ENCODE results near the gene ANAPC15. TPM values are rescaled to one million over a fixed set of nuclear protein-coding genes. Genes with fewer than 3 reads are reported as not detected.

Gene ANAPC15
- total RNA-seq, 4 donors from 2014 or later: 21.2 to 39.3 (median 32.4) TPM

DNA sequence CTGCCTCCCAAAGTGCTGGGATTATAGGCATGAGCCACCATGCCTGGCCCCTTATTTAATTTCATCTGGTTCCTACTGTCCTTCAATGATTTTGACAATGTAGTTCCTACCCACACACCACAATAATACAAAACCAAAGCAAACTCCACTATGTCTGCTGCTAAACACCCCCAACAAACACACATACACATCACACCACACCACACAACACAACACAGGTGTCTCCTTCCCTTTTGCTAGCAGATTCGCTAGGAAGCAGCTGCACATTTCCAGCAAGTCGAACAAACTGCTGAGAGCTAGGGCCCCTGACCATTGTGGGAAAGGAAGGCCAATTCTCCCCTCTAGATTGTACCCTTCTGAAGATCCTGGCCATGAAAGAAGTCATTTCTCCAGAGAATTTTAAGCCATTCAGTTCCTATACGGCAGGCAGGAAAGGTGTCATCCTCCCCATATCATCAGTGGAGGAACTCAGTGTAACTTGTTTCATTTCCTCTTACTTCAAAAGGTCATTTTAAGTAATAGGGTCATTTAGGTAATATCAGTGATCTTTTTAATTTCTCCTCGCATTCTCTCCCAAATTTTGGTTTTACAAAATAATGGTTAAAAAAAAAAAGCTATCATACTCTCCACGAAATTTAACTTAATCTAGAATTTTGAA, 50.6 kb downstream of the ANAPC15 start:
- ATAC-seq (no peak), DNase-seq (no peak)
- Histone ChIP-seq H3K4me3 (no peak overlapping the region), H3K36me3 (no peaks in the 10 kb centered on the region), H3K9me3 (no peaks in the 10 kb centered on the region), H3K4me1 (peaks cover 8 to 20% of the 10 kb centered on the region in 2 donors), H3K27ac (no peak overlapping the region), H3K27me3 (no peaks in the 10 kb centered on the region)
- in situ Hi-C loops (cut with MboI; ENCODE audit: low sequenced_read_pairs in 4 of 4) (no loop called here), intact Hi-C loops (cut with DNase I; ENCODE audit: low total_unique reads) (no loop called here)
- TF ChIP-seq POLR2A (IDR thresholded peaks at IDR 0.05): no peak
- TF ChIP-seq, protein P1, sequence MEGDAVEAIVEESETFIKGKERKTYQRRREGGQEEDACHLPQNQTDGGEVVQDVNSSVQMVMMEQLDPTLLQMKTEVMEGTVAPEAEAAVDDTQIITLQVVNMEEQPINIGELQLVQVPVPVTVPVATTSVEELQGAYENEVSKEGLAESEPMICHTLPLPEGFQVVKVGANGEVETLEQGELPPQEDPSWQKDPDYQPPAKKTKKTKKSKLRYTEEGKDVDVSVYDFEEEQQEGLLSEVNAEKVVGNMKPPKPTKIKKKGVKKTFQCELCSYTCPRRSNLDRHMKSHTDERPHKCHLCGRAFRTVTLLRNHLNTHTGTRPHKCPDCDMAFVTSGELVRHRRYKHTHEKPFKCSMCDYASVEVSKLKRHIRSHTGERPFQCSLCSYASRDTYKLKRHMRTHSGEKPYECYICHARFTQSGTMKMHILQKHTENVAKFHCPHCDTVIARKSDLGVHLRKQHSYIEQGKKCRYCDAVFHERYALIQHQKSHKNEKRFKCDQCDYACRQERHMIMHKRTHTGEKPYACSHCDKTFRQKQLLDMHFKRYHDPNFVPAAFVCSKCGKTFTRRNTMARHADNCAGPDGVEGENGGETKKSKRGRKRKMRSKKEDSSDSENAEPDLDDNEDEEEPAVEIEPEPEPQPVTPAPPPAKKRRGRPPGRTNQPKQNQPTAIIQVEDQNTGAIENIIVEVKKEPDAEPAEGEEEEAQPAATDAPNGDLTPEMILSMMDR (IDR thresholded peaks at IDR 0.05 in 4 of 5, conservative IDR thresholded peaks at IDR 0.05 in 1 of 5): no peak

Small RNA genes lying within 50 kb of the gene (microRNA-seq; reads per million reads assigned to microRNA genes)
- 0 to 1.2 reads per million in 2 donors for gene MIR3165 (ENCODE audit: borderline replicate concordance in 2 of 2)

Other genes starting within 250 kb of the ANAPC15 start
- gene DEFB131B, start 234.2 kb downstream of the ANAPC15 start, total RNA-seq: not detected
- 10 to 100 TPM in 1 of 4 donors, 1 to 10 TPM in 2, under 1 TPM in 1; 0.75 to 15.9 (median 2.2) TPM for gene XNDC1N, start 184.1 kb downstream of the ANAPC15 start, total RNA-seq
- gene RNF121, start 183.6 kb downstream of the ANAPC15 start, total RNA-seq: 10 to 100 TPM; 25.0 to 35.5 (median 26.7) TPM
- gene IL18BP, start 113.8 kb downstream of the ANAPC15 start, total RNA-seq: 1 to 10 TPM in 3 of 4 donors, under 1 TPM in 1; 0.91 to 3.0 (median 2.5) TPM
- 100 to 1,000 TPM; 163 to 272 (median 202) TPM for gene NUMA1, start 32.2 kb downstream of the ANAPC15 start, total RNA-seq
- 1 to 10 TPM; 3.6 to 9.5 (median 5.3) TPM for gene LRRC51, start 31.8 kb downstream of the ANAPC15 start, total RNA-seq
- 100 to 1,000 TPM in 2 of 4 donors, 10 to 100 TPM in 2; 75.0 to 146 (median 104) TPM for gene LAMTOR1, start 9.4 kb downstream of the ANAPC15 start, total RNA-seq
- gene TOMT, start 6.8 kb downstream of the ANAPC15 start, total RNA-seq: not detected
- gene FOLR3, start 23.0 kb upstream of the ANAPC15 start, total RNA-seq: 1 to 10 TPM in 1 of 4 donors, not detected in 3; 1.1 TPM
- gene FOLR1, start 79.4 kb upstream of the ANAPC15 start, total RNA-seq: not detected
- gene FOLR2, start 104.1 kb upstream of the ANAPC15 start, total RNA-seq: 10 to 100 TPM in 3 of 4 donors, 1 to 10 TPM in 1; 7.5 to 14.6 (median 13.0) TPM
- gene INPPL1, start 112.1 kb upstream of the ANAPC15 start, total RNA-seq: 100 to 1,000 TPM in 3 of 4 donors, 10 to 100 TPM in 1; 75.6 to 112 (median 107) TPM
- not detected for gene PHOX2A, start 131.5 kb upstream of the ANAPC15 start, total RNA-seq